Fibroblast of villous mesenchyme (primary cell): ENCODE data around the gene LSM14B. TPM values are rescaled to one million over a fixed set of nuclear protein-coding genes. Genes with fewer than 3 reads are reported as not detected.

Source experiments
- DNase-seq: peaks from one replicate; pipeline ENCODE4 v3.0.0-alpha.2; 2010; ENCODE audit warnings: low read depth
- H3K4me3 ChIP-seq: 2 replicates; pipeline ENCODE4 v1.5.1; 2011; ENCODE audit warnings: low read depth, mild to moderate bottlenecking, low read length
- total RNA-seq: library from RNA; depleted of rRNA; stranded (reverse); fragments of >200 nt; gene quantifications from 2 replicates; pipeline ENCODE4 v1.2.3, GENCODE V29; 2012
- TF ChIP-seq, protein P1 (sequence below): IDR thresholded peaks from 2 replicates; pipeline ENCODE4 v1.5.1; 2012; ENCODE audit warnings: low read depth, mild to moderate bottlenecking, low read length; ENCODE audit not compliant: insufficient read depth

Gene LSM14B
- total RNA-seq, 1 donor: 30.7 TPM

DNA sequence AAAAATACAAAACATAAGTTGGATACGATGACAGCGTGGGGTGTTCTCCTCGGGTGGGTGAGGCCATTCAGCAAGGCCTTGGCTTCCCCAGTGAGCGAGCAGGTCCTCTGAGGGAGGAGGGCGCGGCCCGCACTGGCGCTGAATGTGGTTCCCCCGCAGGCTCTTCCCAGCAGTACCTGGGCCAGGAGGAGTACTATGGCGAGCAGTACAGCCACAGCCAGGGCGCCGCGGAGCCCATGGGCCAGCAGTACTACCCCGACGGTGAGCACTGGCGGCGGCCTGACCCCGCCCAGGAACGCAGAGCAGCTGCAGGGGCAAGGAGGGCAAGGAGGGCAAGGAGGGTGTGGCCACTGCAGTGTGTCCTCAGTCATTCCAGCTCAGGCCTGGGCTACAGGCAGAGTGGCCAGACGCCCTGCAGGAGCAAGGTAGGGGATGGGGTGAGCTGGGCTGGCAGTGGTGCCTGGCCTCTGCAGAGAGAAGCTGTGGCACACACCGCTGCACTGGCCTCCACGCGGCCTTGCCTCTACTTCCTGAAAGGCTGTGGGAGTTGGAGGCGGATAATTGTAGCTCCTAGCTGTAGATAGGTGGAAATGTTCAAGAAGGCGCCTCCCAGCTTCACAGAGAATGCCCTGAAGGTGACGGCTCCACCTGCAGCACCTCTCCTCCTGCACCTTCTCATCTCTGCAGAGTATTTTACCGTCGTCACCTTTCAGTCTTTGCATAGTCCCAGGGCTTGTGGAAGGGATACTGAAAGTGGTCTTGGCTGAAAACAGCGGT, 41.9 kb downstream of the LSM14B start:
- TF ChIP-seq, protein P1, sequence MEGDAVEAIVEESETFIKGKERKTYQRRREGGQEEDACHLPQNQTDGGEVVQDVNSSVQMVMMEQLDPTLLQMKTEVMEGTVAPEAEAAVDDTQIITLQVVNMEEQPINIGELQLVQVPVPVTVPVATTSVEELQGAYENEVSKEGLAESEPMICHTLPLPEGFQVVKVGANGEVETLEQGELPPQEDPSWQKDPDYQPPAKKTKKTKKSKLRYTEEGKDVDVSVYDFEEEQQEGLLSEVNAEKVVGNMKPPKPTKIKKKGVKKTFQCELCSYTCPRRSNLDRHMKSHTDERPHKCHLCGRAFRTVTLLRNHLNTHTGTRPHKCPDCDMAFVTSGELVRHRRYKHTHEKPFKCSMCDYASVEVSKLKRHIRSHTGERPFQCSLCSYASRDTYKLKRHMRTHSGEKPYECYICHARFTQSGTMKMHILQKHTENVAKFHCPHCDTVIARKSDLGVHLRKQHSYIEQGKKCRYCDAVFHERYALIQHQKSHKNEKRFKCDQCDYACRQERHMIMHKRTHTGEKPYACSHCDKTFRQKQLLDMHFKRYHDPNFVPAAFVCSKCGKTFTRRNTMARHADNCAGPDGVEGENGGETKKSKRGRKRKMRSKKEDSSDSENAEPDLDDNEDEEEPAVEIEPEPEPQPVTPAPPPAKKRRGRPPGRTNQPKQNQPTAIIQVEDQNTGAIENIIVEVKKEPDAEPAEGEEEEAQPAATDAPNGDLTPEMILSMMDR: no peak
- no peak for DNase-seq
- H3K4me3 ChIP-seq: no peak overlapping the region

GRCh38 chr20:62164879-62165761, 42.8 kb downstream of the LSM14B start:
- TF ChIP-seq, protein P1: no peak
- no peak overlapping the region for H3K4me3 ChIP-seq
- no peak for DNase-seq

DNA sequence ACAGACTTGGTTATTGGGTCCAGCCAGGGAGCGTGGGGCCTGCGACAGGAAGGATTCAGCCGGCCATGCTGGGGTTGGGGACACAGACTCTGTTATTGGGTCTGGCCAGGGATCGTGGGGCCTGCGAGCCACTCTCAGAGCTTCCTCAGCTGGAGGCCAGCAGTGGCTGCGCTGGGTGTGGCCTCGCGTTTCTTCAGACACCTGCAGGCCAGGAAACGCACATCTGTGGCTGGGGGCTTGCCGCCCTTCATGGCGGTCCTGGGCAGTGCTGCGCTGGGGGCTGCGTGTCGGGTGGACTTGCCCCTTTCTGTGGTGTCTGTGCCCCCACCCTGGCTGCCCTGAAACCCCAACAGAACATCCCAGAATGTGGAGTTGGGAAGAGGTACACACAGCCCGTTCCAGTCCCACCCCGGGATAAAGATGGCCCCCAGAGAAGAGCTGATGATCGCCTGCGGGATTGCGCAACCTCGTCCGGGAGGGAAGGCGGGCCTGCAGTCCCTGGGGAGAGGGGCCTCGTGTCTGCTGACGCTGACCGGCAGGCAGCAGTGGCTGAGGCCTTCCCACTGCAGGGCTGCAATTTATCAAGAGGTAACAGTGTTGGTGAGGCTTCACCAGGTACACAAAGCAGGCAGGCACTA, 43.6 kb downstream of the LSM14B start:
- TF ChIP-seq, protein P1: no peak
- peak; percentile 79 for DNase-seq
- H3K4me3 ChIP-seq: no peak overlapping the region

- DNase-seq: no peak
- no peak overlapping the region for H3K4me3 ChIP-seq
- TF ChIP-seq, protein P1: no peak
Observed at GRCh38 chr20:62167474-62167873, 45.2 kb downstream of the LSM14B start.

DNA sequence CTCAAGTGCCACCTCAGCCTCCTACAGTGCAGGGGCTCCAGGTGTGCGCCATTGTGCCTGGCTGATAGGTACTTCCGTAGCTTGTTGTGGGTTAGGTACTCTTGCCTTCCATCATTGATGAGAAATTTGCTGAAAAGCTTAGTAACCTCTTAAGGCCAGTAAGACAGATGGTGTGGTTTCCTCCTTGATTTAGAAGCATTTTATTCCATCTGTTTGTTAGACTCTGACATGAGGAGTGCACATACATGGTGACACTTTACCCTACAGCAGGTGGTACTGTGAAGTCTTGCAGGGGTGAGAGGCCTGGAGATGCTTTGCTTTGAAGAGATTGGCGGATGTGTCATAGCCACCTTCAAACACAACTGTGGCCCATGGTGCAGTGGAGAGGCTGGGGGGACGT, 45.8 kb downstream of the LSM14B start:
- DNase-seq: no peak
- no peak overlapping the region for H3K4me3 ChIP-seq
- TF ChIP-seq, protein P1: no peak

- TF ChIP-seq, protein P1: no peak
- no peak overlapping the region for H3K4me3 ChIP-seq
- no peak for DNase-seq
Observed at GRCh38 chr20:62168890-62169435, 46.7 kb downstream of the LSM14B start.
